ENCODE data around the gene MIOX.

GRCh38 chr22:50526834-50527801, 40.5 kb downstream of the MIOX start:
- TF ChIP-seq, protein P1, sequence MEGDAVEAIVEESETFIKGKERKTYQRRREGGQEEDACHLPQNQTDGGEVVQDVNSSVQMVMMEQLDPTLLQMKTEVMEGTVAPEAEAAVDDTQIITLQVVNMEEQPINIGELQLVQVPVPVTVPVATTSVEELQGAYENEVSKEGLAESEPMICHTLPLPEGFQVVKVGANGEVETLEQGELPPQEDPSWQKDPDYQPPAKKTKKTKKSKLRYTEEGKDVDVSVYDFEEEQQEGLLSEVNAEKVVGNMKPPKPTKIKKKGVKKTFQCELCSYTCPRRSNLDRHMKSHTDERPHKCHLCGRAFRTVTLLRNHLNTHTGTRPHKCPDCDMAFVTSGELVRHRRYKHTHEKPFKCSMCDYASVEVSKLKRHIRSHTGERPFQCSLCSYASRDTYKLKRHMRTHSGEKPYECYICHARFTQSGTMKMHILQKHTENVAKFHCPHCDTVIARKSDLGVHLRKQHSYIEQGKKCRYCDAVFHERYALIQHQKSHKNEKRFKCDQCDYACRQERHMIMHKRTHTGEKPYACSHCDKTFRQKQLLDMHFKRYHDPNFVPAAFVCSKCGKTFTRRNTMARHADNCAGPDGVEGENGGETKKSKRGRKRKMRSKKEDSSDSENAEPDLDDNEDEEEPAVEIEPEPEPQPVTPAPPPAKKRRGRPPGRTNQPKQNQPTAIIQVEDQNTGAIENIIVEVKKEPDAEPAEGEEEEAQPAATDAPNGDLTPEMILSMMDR (IDR thresholded peaks at IDR 0.05 in 4 of 5, conservative IDR thresholded peaks at IDR 0.05 in 1 of 5) = no peak
- no peak for TF ChIP-seq POLR2A (IDR thresholded peaks at IDR 0.05)
